Activated CD8-positive, alpha-beta T cell treated with anti-CD3 and anti-CD28 coated beads for 36 hours (primary cell): Measurements from ENCODE around the gene OLFM2. TPM values are rescaled to one million over a fixed set of nuclear protein-coding genes. Genes with fewer than 3 reads are reported as not detected.
A peak's percentile ranks its signal among the peaks of the same experiment; 100 is the strongest.

Experiments
- ATAC-seq: fragments of 200-7000 bp; cut with Tn5 transposase; one replicate; pipeline ENCODE4 v1.10.0; 2021; ENCODE audit warnings: mild to moderate bottlenecking, moderate library complexity
- CTCF ChIA-PET: fragments of 350-600 bp; sonication (Branson Sonifier 250); formaldehyde crosslinking; loops from one replicate; lab custom pipeline; 2021; ENCODE audit warnings: antibody characterized with exemption; lab: Charles Lee
- POLR2A ChIA-PET: fragments of 350-600 bp; sonication (Branson Sonifier 250); formaldehyde crosslinking; loops from one replicate; lab custom pipeline; 2021; ENCODE audit warnings: antibody characterized with exemption; lab: Charles Lee
- DNase-seq: peaks from one replicate; pipeline ENCODE4 v3.0.0-alpha.2; 2020
- H3K27ac Mint-ChIP-seq: one replicate; pipeline ENCODE4 v1.8.0; 2021; ENCODE audit warnings: mild to moderate bottlenecking, mixed read lengths
- H3K27me3 Mint-ChIP-seq: one replicate; pipeline ENCODE4 v1.8.0; 2021; ENCODE audit warnings: mixed read lengths
- H3K36me3 Mint-ChIP-seq: one replicate; pipeline ENCODE4 v1.8.0; 2021; ENCODE audit warnings: low read depth, mixed read lengths
- H3K4me1 Mint-ChIP-seq: one replicate; pipeline ENCODE4 v1.8.0; 2021; ENCODE audit warnings: low read depth, mixed read lengths
- H3K4me3 Mint-ChIP-seq: one replicate; pipeline ENCODE4 v1.8.0; 2021; ENCODE audit warnings: mild to moderate bottlenecking, moderate library complexity, mixed read lengths
- H3K9me3 Mint-ChIP-seq: one replicate; pipeline ENCODE4 v1.8.0; 2021; ENCODE audit warnings: mixed read lengths
- intact Hi-C: fragments of 100-400 bp; cut with micrococcal nuclease; formaldehyde crosslinking; loops from one replicate; pipeline ENCODE4 v1.10.0; 2022
- total RNA-seq, 2 experiments: library from RNA; stranded (reverse); gene quantifications; one replicate each; pipeline ENCODE4 v1.2.3, GENCODE V29; 2021
- TF ChIP-seq, protein P1 (sequence below): fragments of 200-600 bp; IDR thresholded peaks from one replicate; pipeline ENCODE4 v1.8.0; 2022; ENCODE audit warnings: antibody characterized with exemption, mild to moderate bottlenecking

The OLFM2 gene
- total RNA-seq, 2 experiments from 2014 or later, result 2.7 to 3.2 TPM

DNA sequence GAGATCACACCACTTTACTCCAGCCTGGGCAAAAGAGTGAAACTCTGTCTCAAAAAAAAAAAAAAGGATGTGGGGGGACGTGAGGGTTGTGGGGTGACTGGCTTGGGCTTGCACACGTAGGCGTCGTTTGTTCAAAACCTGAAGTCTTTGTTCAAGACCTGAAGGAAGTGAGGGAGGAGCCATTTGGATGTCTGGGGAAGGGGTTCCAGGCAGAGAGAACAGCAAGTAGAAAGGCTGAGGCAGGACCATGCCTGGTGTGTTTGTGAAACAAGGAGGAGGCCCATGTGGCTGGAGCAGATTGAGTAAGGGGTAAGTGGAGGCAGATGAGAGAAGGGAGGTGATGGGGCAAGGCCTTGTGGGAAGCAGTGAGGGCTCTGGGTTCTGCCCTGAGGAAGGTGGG lies 73.4 kb downstream of the OLFM2 start:
- peak overlapping the region; percentile 68 for H3K4me3 Mint-ChIP-seq
- peaks cover under 1% of the 10 kb centered on the region for H3K36me3 Mint-ChIP-seq
- H3K9me3 Mint-ChIP-seq, result no peaks in the 10 kb centered on the region
- intact Hi-C loops, result no loop called here
- TF ChIP-seq, protein P1, sequence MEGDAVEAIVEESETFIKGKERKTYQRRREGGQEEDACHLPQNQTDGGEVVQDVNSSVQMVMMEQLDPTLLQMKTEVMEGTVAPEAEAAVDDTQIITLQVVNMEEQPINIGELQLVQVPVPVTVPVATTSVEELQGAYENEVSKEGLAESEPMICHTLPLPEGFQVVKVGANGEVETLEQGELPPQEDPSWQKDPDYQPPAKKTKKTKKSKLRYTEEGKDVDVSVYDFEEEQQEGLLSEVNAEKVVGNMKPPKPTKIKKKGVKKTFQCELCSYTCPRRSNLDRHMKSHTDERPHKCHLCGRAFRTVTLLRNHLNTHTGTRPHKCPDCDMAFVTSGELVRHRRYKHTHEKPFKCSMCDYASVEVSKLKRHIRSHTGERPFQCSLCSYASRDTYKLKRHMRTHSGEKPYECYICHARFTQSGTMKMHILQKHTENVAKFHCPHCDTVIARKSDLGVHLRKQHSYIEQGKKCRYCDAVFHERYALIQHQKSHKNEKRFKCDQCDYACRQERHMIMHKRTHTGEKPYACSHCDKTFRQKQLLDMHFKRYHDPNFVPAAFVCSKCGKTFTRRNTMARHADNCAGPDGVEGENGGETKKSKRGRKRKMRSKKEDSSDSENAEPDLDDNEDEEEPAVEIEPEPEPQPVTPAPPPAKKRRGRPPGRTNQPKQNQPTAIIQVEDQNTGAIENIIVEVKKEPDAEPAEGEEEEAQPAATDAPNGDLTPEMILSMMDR, result no peak
- peak overlapping the region; percentile 89 for H3K27ac Mint-ChIP-seq
- peaks cover 75% of the 10 kb centered on the region for H3K4me1 Mint-ChIP-seq
- POLR2A ChIA-PET, result interaction anchor here (1.0 to 1.2 kb wide), 3 partner anchors 26 to 121 kb away, joined by 3 read pairs; partner anchors contain the start of gene UBL5
- CTCF ChIA-PET, result interaction anchor here (1.6 kb wide), 1 partner anchor 16 kb away, joined by 4 read pairs; no protein-coding TSS in a partner anchor
- no peaks in the 10 kb centered on the region for H3K27me3 Mint-ChIP-seq
- DNase-seq, result peak; percentile 53
- ATAC-seq, result peak; percentile 49

DNA sequence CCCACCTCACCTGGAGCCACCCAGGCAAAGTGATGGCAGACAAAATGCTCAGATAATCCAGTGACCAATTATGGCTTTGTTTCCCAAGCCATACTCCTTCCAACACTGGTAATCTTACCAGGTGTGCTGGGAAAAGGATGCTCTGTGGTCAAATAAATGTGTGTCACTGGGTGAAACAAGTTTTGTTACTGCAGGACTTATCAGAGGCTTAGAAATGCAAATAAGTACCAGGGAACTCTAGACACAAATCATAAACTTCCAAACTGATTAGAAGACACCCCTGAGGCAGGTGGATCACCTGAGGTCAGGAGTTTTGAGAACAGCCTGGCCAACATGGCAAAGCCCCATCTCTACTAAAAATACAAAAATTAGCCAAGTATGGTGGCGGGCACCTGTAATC lies 74.8 kb downstream of the OLFM2 start:
- intact Hi-C loops, result no loop called here
- no peak overlapping the region for H3K4me3 Mint-ChIP-seq
- ChIA-PET CTCF (interaction anchor here (1.6 kb wide), 1 partner anchor 14 kb away, joined by 4 read pairs; no protein-coding TSS in a partner anchor), POLR2A (interaction anchor here (0.7 to 1.2 kb wide), 3 partner anchors 22 to 412 kb away, joined by 3 read pairs; no protein-coding TSS in a partner anchor)
- DNase-seq (no peak), ATAC-seq (no peak)
- peaks cover 85% of the 10 kb centered on the region for H3K4me1 Mint-ChIP-seq
- H3K9me3 Mint-ChIP-seq, result no peaks in the 10 kb centered on the region
- H3K36me3 Mint-ChIP-seq, result peaks cover 1% of the 10 kb centered on the region
- TF ChIP-seq, protein P1, result no peak
- H3K27me3 Mint-ChIP-seq, result no peaks in the 10 kb centered on the region
- no peak overlapping the region for H3K27ac Mint-ChIP-seq

DNA sequence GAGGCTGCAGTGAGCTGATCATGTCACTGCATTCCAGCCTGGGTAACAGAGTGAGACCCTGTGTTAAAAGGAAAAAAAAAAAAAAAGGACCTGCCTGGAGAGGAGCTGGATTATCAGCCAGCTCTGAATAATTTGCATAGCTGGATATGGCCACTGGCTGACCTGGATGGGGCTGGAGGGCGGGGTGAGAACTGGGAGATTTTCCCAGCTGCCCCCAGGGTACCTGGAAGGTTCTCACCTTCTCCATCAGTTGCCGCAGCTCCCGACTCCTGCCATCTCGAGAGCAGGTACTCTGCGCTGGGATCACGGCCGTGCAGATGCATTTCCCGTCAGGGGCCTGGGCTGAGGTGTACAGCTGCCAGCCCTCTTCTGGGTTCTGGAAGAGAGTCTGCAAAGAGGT lies 75.9 kb downstream of the OLFM2 start:
- no peaks in the 10 kb centered on the region for H3K27me3 Mint-ChIP-seq
- intact Hi-C loops, result no loop called here
- H3K27ac Mint-ChIP-seq, result no peak overlapping the region
- POLR2A ChIA-PET, result interaction anchor here (1.7 kb wide), 1 partner anchor 10 kb away, joined by 3 read pairs; no protein-coding TSS in a partner anchor
- H3K4me1 Mint-ChIP-seq, result peaks cover 83% of the 10 kb centered on the region
- TF ChIP-seq, protein P1, result no peak
- no peak for DNase-seq
- ATAC-seq, result no peak
- no peaks in the 10 kb centered on the region for H3K9me3 Mint-ChIP-seq
- CTCF ChIA-PET, result interaction anchor here (0.9 kb wide), 1 partner anchor 9 kb away, joined by 3 read pairs; no protein-coding TSS in a partner anchor
- peaks cover 1% of the 10 kb centered on the region for H3K36me3 Mint-ChIP-seq
- H3K4me3 Mint-ChIP-seq, result no peak overlapping the region

DNA sequence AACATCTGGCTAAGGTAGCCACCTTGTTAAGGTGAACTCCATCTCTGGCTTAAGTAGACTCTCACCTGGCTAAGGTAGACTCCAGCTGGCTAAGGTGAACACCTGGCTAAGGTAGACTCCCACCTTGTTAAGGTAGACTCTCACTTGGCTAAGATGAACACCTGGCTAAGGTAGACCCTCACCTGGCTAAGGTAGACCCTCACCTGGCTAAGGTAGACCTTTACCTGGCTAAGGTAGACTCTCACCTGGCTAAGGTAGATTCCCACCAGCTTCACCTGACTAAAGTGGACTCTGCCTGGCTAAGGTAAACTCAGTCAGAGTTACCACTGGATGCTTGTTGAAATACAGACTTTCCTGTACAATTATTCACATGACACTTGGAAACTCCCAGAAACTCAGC lies 77.5 kb downstream of the OLFM2 start:
- POLR2A ChIA-PET, result interaction anchor here (1.4 kb wide), 1 partner anchor 9 kb away, joined by 5 read pairs; no protein-coding TSS in a partner anchor
- CTCF ChIA-PET, result interaction anchor here (1.1 kb wide), 1 partner anchor 169 kb away, joined by 5 read pairs; no protein-coding TSS in a partner anchor
- peaks cover 5% of the 10 kb centered on the region for H3K36me3 Mint-ChIP-seq
- H3K4me1 Mint-ChIP-seq, result peaks cover 78% of the 10 kb centered on the region
- TF ChIP-seq, protein P1, result no peak
- peak overlapping the region; percentile 96 for H3K27ac Mint-ChIP-seq
- no peak overlapping the region for H3K4me3 Mint-ChIP-seq
- DNase-seq (no peak), ATAC-seq (no peak)
- no peaks in the 10 kb centered on the region for H3K27me3 Mint-ChIP-seq
- intact Hi-C loops, result no loop called here
- H3K9me3 Mint-ChIP-seq, result no peaks in the 10 kb centered on the region
